Measurements from ENCODE around the gene NAAA. TPM values are rescaled to one million over a fixed set of nuclear protein-coding genes. Genes with fewer than 3 reads are reported as not detected.

The NAAA gene
- total RNA-seq, 2 experiments from 2014 or later, result 15.3 to 21.5 TPM

GRCh38 chr4:75886104-75886503, 54.7 kb downstream of the NAAA start:
- H3K27ac ChIP-seq (ENCODE audit: low read depth, low read length, poor library complexity, severe bottlenecking), result no peak overlapping the region
- no peaks in the 10 kb centered on the region for H3K4me1 ChIP-seq (ENCODE audit: insufficient read depth, low read length, poor library complexity, severe bottlenecking)
- H4K20me1 ChIP-seq (ENCODE audit: insufficient read depth, low read length), result no peaks in the 10 kb centered on the region
- no peak overlapping the region for H2AFZ ChIP-seq (ENCODE audit: low read length)
- POLR2A ChIA-PET, result no interaction called here
- H3K4me2 ChIP-seq (ENCODE audit: low read length), result no peak overlapping the region
- CTCF ChIA-PET (ENCODE audit: unreplicated experiment), result no interaction called here
- no peaks in the 10 kb centered on the region for H3K9me2 ChIP-seq (ENCODE audit: insufficient read depth, low read length)
- DNase-seq (ENCODE audit: low spot score), result no peak
- H3K79me2 ChIP-seq (ENCODE audit: insufficient read depth, low read depth, low read length), result no peaks in the 10 kb centered on the region
- TF ChIP-seq EZH2phosphoT487 (IDR thresholded peaks at IDR 0.05; ENCODE audit: borderline replicate concordance, low read depth, low read length) (no peak), CTCF (conservative IDR thresholded peaks at IDR 0.05; ENCODE audit: low read length) (no peak)
- BruUV-seq (replicated peaks), result no TSS peak
- intact Hi-C loops (cut with micrococcal nuclease; ENCODE audit: unreplicated experiment), result no loop called here
- no peak overlapping the region for H3K4me3 ChIP-seq (ENCODE audit: low read depth, low read length, poor library complexity, severe bottlenecking)
- no peaks in the 10 kb centered on the region for H3K9me3 ChIP-seq (ENCODE audit: low read length)
- no peaks in the 10 kb centered on the region for H3K36me3 ChIP-seq (ENCODE audit: insufficient read depth, low read length)

GRCh38 chr4:75881476-75881875, 59.3 kb downstream of the NAAA start:
- intact Hi-C loops (cut with micrococcal nuclease; ENCODE audit: unreplicated experiment), result no loop called here
- no peaks in the 10 kb centered on the region for H4K20me1 ChIP-seq (ENCODE audit: insufficient read depth, low read length)
- no peaks in the 10 kb centered on the region for H3K79me2 ChIP-seq (ENCODE audit: insufficient read depth, low read depth, low read length)
- H3K9me2 ChIP-seq (ENCODE audit: insufficient read depth, low read length), result no peaks in the 10 kb centered on the region
- ChIA-PET POLR2A (interaction anchor here (0.6 to 0.9 kb wide), 2 partner anchors 11 to 254 kb away, joined by 3 to 4 read pairs; no protein-coding TSS in a partner anchor), CTCF (ENCODE audit: unreplicated experiment) (no interaction called here)
- H3K36me3 ChIP-seq (ENCODE audit: insufficient read depth, low read length), result no peaks in the 10 kb centered on the region
- H2AFZ ChIP-seq (ENCODE audit: low read length), result no peak overlapping the region
- no peak overlapping the region for H3K4me2 ChIP-seq (ENCODE audit: low read length)
- H3K4me1 ChIP-seq (ENCODE audit: insufficient read depth, low read length, poor library complexity, severe bottlenecking), result no peaks in the 10 kb centered on the region
- no peak overlapping the region for H3K4me3 ChIP-seq (ENCODE audit: low read depth, low read length, poor library complexity, severe bottlenecking)
- no TSS peak for BruUV-seq (replicated peaks)
- no peak overlapping the region for H3K27ac ChIP-seq (ENCODE audit: low read depth, low read length, poor library complexity, severe bottlenecking)
- TF ChIP-seq EZH2phosphoT487 (IDR thresholded peaks at IDR 0.05; ENCODE audit: borderline replicate concordance, low read depth, low read length) (no peak), CTCF (conservative IDR thresholded peaks at IDR 0.05; ENCODE audit: low read length) (no peak)
- no peak for DNase-seq (ENCODE audit: low spot score)
- H3K9me3 ChIP-seq (ENCODE audit: low read length), result no peaks in the 10 kb centered on the region

- H3K79me2 ChIP-seq (ENCODE audit: insufficient read depth, low read depth, low read length), result no peaks in the 10 kb centered on the region
- POLR2A ChIA-PET, result no interaction called here
- CTCF ChIA-PET (ENCODE audit: unreplicated experiment), result no interaction called here
- H4K20me1 ChIP-seq (ENCODE audit: insufficient read depth, low read length), result no peaks in the 10 kb centered on the region
- intact Hi-C loops (cut with micrococcal nuclease; ENCODE audit: unreplicated experiment), result no loop called here
- H3K9me2 ChIP-seq (ENCODE audit: insufficient read depth, low read length), result no peaks in the 10 kb centered on the region
- no peaks in the 10 kb centered on the region for H3K9me3 ChIP-seq (ENCODE audit: low read length)
- BruUV-seq (replicated peaks), result no TSS peak
- DNase-seq (ENCODE audit: low spot score), result no peak
- no peak overlapping the region for H2AFZ ChIP-seq (ENCODE audit: low read length)
- no peak overlapping the region for H3K27ac ChIP-seq (ENCODE audit: low read depth, low read length, poor library complexity, severe bottlenecking)
- no peaks in the 10 kb centered on the region for H3K36me3 ChIP-seq (ENCODE audit: insufficient read depth, low read length)
- H3K4me2 ChIP-seq (ENCODE audit: low read length), result no peak overlapping the region
- H3K4me3 ChIP-seq (ENCODE audit: low read depth, low read length, poor library complexity, severe bottlenecking), result no peak overlapping the region
- H3K4me1 ChIP-seq (ENCODE audit: insufficient read depth, low read length, poor library complexity, severe bottlenecking), result no peaks in the 10 kb centered on the region
- TF ChIP-seq CTCF (conservative IDR thresholded peaks at IDR 0.05; ENCODE audit: low read length) (no peak), EZH2phosphoT487 (IDR thresholded peaks at IDR 0.05; ENCODE audit: borderline replicate concordance, low read depth, low read length) (no peak)
These were observed 60.5 kb downstream of the NAAA start for GRCh38 chr4:75880278-75880677.
